Astrocyte of the cerebellum (primary cell): ENCODE results near the gene SBNO2.

Source experiments
- DNase-seq: peaks from one replicate; pipeline ENCODE4 v3.0.0-alpha.2; 2011; ENCODE audit warnings: low read depth
- H3K4me3 ChIP-seq: 2 replicates; pipeline ENCODE4 v1.5.1; 2011; ENCODE audit warnings: mild to moderate bottlenecking, low read depth, low read length, moderate library complexity
- in situ Hi-C: cut with HindIII; loops from 2 replicates; pipeline ENCODE4 v1.10.0; 2017; ENCODE audit warnings: low sequenced_read_pairs
- TF ChIP-seq, protein P1 (sequence below): IDR thresholded peaks from 2 replicates; pipeline ENCODE4 v1.5.1; 2012; ENCODE audit warnings: low read length, low read depth, moderate library complexity, mild to moderate bottlenecking; ENCODE audit errors: missing control alignments

The SBNO2 gene

DNA sequence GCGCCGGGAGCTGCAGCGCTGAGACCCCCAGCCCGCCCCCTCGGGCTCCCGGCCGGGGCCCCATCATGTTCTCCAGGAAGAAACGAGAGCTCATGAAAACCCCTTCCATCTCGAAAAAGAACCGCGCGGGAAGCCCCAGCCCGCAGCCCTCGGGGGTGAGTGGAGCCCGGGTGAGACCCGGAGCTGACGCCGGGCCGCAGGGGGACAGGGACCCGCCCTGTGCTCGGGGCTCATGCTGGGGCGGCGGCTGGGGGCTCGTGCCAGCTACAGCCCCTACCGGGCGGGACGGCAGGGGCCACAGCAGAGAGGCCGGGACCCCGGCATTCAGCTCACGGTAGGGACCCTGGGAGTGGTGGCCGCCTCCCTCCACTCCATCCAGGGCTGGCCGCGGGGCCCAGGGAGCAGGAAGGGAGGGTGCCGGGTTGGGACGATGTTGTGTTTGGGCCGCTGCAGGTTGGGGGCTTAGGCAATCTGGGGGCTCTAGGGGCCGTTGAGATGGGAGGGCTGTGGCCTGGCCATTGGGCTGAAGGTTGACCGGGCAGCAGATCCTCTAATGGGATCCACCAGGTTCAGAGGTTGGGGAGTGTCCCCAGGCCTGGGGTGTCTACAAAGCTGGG lies 106.6 kb downstream of the SBNO2 start:
- TF ChIP-seq, protein P1, sequence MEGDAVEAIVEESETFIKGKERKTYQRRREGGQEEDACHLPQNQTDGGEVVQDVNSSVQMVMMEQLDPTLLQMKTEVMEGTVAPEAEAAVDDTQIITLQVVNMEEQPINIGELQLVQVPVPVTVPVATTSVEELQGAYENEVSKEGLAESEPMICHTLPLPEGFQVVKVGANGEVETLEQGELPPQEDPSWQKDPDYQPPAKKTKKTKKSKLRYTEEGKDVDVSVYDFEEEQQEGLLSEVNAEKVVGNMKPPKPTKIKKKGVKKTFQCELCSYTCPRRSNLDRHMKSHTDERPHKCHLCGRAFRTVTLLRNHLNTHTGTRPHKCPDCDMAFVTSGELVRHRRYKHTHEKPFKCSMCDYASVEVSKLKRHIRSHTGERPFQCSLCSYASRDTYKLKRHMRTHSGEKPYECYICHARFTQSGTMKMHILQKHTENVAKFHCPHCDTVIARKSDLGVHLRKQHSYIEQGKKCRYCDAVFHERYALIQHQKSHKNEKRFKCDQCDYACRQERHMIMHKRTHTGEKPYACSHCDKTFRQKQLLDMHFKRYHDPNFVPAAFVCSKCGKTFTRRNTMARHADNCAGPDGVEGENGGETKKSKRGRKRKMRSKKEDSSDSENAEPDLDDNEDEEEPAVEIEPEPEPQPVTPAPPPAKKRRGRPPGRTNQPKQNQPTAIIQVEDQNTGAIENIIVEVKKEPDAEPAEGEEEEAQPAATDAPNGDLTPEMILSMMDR = no peak
- H3K4me3 ChIP-seq = peak overlapping the region; percentile 16
- no peak for DNase-seq
- in situ Hi-C loops = no loop called here

DNA sequence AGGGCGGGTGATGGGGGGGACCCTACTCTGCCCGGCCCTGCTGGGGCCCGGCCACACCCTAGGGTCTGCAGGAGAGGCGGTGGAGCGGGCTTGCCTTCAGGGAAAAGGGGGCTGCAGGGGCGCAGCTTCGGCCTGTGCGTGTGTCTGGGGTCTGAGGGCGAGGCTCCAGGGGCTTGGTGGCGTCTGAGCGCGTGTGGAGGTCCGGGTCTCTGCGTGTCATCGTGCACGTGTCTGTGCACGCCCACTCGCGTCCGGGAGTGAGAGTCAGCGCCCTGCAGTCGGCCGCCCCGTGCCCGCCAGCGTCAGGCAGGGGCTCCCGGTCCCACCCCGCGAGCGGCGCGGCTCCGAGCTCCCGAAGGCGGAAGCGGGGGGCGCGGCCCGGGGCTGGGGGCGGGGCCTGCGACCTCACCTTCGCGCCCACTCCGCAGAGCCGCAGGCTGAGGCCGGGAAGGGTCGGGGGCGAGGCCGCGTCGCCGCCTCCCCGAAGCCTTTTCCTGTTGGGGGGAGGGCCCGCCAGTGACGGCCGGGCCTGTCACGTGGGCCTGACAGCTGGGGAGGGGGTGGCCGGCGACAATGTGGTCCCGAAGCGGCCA lies 107.2 kb downstream of the SBNO2 start, which contains the start of gene ARHGAP45:
Gene ARHGAP45 (plus strand): TSS at position 420 of the 593 bp plus-strand sequence. CDS start 239 bp downstream, outside the sequence.
- TF ChIP-seq, protein P1 = no peak
- H3K4me3 ChIP-seq = peak within 1 kb of the TSS; percentile 16
- DNase-seq = no peak
- in situ Hi-C loops = no loop called here

DNA sequence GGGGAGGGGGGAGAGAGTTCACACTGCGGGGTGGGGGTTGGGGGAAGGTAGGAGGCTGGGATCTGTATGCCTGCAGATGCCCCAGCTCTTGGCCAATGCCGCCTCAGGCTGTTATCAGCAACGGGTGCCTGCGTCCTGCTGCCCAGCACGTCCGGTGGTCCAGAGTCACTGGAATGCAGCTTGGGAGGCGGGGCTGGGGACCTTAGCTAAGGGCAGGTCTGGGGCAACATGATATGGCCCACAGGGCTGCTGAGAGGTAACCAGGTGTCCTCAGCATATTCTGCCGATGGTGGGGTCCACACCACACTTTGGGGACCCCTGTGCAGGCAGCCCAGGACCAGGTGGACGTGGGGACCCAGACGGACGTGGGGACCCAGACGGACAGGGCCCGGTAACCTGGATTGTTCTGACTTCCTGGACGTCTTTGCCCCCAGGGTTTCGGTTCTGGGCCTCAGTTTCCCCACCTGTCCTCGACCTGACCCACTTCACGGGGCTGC lies 107.8 kb downstream of the SBNO2 start:
- no peak for DNase-seq
- TF ChIP-seq, protein P1 = no peak
- H3K4me3 ChIP-seq = no peak overlapping the region
- in situ Hi-C loops = no loop called here

DNA sequence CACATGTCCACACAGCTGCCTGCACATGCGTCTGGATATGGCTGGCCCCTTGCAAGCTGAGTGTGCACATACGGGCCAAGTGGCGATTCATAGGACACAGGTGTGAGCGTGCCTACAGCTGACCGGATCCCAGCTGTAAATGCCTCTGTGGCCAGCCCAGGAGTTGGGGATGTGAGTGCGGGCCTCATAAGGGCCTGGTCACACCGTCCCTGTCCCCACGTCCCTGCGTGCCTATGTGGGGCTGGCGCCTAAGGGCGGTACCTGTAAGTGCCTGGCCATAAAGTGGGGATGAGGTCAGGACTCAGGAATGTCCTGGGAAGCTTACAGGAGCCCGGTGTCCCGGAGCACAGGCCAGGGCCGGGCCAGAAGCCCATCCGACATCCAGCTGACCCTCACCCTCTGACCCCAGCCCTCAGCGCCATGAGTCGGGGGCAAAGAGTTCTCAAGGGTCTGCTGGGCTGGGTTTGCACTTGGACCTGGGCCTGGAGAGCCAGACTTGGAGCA lies 108.4 kb downstream of the SBNO2 start:
- TF ChIP-seq, protein P1 = no peak
- in situ Hi-C loops = no loop called here
- H3K4me3 ChIP-seq = no peak overlapping the region
- DNase-seq = no peak

DNA sequence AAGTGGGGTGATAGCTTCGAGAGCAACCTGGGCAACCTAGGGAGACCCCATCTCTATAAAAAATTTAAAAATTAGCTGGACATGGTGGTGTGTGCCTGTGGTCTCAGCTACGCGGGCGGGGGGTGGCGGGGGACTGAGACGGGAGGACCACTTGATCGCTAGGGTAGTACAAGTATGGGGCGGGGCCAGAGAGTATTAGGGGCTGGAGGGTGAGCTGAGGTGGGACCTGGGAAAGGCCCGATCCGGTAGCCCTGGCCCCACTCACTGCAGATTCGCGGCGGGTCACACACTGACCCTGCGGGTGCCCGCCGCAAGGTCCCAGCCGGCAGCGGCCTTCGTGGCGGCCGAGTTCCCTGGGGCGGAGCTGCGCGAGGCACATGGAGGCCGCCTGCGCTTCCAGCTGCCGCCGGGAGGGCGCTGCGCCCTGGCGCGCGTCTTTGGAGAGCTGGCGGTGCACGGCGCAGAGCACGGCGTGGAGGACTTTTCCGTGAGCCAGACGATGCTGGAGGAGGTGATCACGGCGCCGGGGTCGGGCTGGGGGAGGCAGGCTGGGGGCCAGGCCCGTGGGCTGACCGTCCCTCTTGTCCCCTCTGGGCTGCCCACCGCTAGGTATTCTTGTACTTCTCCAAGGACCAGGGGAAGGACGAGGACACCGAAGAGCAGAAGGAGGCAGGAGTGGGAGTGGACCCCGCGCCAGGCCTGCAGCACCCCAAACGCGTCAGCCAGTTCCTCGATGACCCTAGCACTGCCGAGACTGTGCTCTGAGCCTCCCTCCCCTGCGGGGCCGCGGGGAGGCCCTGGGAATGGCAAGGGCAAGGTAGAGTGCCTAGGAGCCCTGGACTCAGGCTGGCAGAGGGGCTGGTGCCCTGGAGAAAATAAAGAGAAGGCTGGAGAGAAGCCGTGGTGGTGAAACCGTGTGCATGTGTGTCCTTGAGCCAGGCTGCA lies 109.1 kb downstream of the SBNO2 start:
- DNase-seq = peak; percentile 16
- in situ Hi-C loops = no loop called here
- no peak overlapping the region for H3K4me3 ChIP-seq
- TF ChIP-seq, protein P1 = peak; percentile 72
